ENCODE results near the gene ARHGEF1. TPM values are rescaled to one million over a fixed set of nuclear protein-coding genes. Genes with fewer than 3 reads are reported as not detected.

Gene ARHGEF1
- total RNA-seq, 4 donors from 2014 or later, result 40.4 to 58.3 (median 51.4) TPM

GRCh38 chr19:41876847-41877832, 5.8 kb upstream of the ARHGEF1 start, which contains the start of gene CD79A:
CD79A (plus strand) TSS chr19:41877279; CDS start chr19:41877305, 26 bp downstream.
- H3K4me3 ChIP-seq, result no peak within 1 kb of the TSS
- TF ChIP-seq POLR2A (IDR thresholded peaks at IDR 0.05) (no peak), POLR2AphosphoS5 (IDR thresholded peaks at IDR 0.05) (no peak), EP300 (IDR thresholded peaks at IDR 0.05) (no peak)
- TF ChIP-seq, protein P1, sequence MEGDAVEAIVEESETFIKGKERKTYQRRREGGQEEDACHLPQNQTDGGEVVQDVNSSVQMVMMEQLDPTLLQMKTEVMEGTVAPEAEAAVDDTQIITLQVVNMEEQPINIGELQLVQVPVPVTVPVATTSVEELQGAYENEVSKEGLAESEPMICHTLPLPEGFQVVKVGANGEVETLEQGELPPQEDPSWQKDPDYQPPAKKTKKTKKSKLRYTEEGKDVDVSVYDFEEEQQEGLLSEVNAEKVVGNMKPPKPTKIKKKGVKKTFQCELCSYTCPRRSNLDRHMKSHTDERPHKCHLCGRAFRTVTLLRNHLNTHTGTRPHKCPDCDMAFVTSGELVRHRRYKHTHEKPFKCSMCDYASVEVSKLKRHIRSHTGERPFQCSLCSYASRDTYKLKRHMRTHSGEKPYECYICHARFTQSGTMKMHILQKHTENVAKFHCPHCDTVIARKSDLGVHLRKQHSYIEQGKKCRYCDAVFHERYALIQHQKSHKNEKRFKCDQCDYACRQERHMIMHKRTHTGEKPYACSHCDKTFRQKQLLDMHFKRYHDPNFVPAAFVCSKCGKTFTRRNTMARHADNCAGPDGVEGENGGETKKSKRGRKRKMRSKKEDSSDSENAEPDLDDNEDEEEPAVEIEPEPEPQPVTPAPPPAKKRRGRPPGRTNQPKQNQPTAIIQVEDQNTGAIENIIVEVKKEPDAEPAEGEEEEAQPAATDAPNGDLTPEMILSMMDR (IDR thresholded peaks at IDR 0.05), result no peak
- H3K27ac ChIP-seq, result no peak within 1 kb of the TSS
- H3K9me3 ChIP-seq, result no peaks in the 10 kb centered on the region
- no peaks in the 10 kb centered on the region for H3K27me3 ChIP-seq
- whole genome bisulfite sequencing, 2 donors (ENCODE audit: low coverage in 1 of 2), result 83% methylated on average over 1 of the region's 9 CpGs; no CpG with 5 or more reads in 1 of the 2 donors
- no peak for ATAC-seq
- H3K4me1 ChIP-seq, result peaks cover 0 to 1% (median 0%) of the 10 kb centered on the region in 3 donors
- H3K36me3 ChIP-seq, result peaks cover 0 to 7% of the 10 kb centered on the region in 2 donors

GRCh38 chr19:41877916-41878905, 4.8 kb upstream of the ARHGEF1 start:
- Histone ChIP-seq H3K4me3 (no peak overlapping the region), H3K9me3 (no peaks in the 10 kb centered on the region), H3K27me3 (no peaks in the 10 kb centered on the region), H3K4me1 (peaks cover 0 to 10% (median 0%) of the 10 kb centered on the region in 3 donors), H3K27ac (no peak overlapping the region), H3K36me3 (no peaks in the 10 kb centered on the region)
- whole genome bisulfite sequencing, 2 donors (ENCODE audit: low coverage in 1 of 2), result 47 to 77% methylated on average over 6 to 8 of the region's 17 CpGs
- no peak for ATAC-seq
- TF ChIP-seq POLR2A (IDR thresholded peaks at IDR 0.05) (no peak), EP300 (IDR thresholded peaks at IDR 0.05) (no peak), POLR2AphosphoS5 (IDR thresholded peaks at IDR 0.05) (no peak)
- TF ChIP-seq, protein P1 (IDR thresholded peaks at IDR 0.05), result no peak

DNA sequence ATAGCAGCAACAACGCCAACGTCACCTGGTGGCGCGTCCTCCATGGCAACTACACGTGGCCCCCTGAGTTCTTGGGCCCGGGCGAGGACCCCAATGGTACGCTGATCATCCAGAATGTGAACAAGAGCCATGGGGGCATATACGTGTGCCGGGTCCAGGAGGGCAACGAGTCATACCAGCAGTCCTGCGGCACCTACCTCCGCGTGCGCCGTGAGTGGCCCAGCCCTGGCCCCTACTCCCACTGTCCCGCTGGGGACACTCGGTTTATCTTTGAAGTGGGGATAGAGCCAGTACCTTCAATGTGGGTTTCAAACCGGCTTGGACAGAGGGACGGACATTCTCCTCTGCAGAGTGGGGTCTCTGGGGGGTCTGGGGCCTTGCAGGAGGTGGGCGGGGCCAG, 3.9 kb upstream of the ARHGEF1 start:
- Histone ChIP-seq H3K4me1 (peaks cover 0 to 16% (median 0%) of the 10 kb centered on the region in 3 donors), H3K27ac (no peak overlapping the region), H3K4me3 (no peak overlapping the region), H3K36me3 (no peaks in the 10 kb centered on the region), H3K27me3 (no peaks in the 10 kb centered on the region), H3K9me3 (no peaks in the 10 kb centered on the region)
- no CpG with 5 or more reads among the region's 21 CpGs for WGBS, 2 donors (ENCODE audit: low coverage in 1 of 2)
- TF ChIP-seq, protein P1 (IDR thresholded peaks at IDR 0.05), result no peak
- no peak for ATAC-seq

DNA sequence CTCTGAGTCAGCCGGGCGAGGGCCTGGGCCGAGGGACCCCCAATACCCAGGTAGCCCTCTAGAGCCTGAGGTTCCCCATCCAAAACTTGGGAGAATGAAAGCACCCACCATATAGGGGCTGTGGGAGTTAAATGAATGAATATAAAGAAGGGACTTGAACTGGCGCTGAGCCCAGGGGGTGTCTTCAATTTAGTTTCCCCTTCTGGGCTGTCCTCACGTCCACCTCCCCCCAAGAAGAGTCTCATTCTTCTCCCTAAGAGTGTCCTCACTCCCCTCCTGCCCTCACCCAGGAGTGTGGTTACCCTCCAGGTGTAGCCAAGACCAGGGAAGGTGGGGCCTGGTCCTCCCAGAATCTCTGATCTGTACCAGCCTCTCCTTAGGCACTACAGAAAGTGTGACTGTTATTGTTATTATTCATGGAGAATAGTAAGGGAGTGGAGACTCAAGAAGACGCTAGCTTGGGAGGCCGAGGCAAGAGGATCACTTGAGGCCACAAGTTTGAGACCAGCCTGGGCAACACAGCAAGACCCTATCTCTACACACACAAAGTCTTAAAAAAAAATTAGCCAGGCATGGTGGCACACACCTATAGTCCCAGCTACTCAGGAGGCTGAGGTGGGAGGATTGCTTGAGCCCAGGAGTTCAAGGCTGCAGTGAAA, 3.2 kb upstream of the ARHGEF1 start:
- Histone ChIP-seq H3K27ac (no peak overlapping the region), H3K9me3 (no peaks in the 10 kb centered on the region), H3K4me3 (no peak overlapping the region), H3K27me3 (no peaks in the 10 kb centered on the region), H3K4me1 (peaks cover 0 to 22% (median 3%) of the 10 kb centered on the region in 3 donors), H3K36me3 (no peaks in the 10 kb centered on the region)
- no peak for ATAC-seq
- no peak for TF ChIP-seq POLR2AphosphoS5 (IDR thresholded peaks at IDR 0.05)
- TF ChIP-seq, protein P1 (IDR thresholded peaks at IDR 0.05), result no peak
- TF ChIP-seq POLR2A (IDR thresholded peaks at IDR 0.05), result no peak
- TF ChIP-seq EP300 (IDR thresholded peaks at IDR 0.05), result no peak
- WGBS, 2 donors (ENCODE audit: low coverage in 1 of 2), result 67 to 75% methylated on average over 3 to 4 of the region's 7 CpGs
